Mesenchymal stem cell (in vitro differentiated cells and primary cell): ENCODE data around the gene ADD3.

ENCODE experiments used
- DNase-seq: peaks from one replicate; pipeline ENCODE4 v3.0.0-alpha.2; 2013
- H2AFZ ChIP-seq: one replicate; pipeline ENCODE4 v1.6.1; 2013; ENCODE audit warnings: low read depth, mild to moderate bottlenecking, control low read depth, inconsistent platforms, low read length, moderate library complexity
- H2AK5ac ChIP-seq: 2 replicates; pipeline ENCODE4 v1.6.1; 2013; ENCODE audit warnings: low read length, moderate library complexity, mild to moderate bottlenecking, inconsistent platforms; ENCODE audit not compliant: severe bottlenecking
- H2BK120ac ChIP-seq: one replicate; pipeline ENCODE4 v1.6.1; 2013; ENCODE audit warnings: low read depth, mild to moderate bottlenecking, inconsistent platforms, low read length, moderate library complexity
- H2BK12ac ChIP-seq, 2 experiments: one replicate each; pipeline ENCODE4 v1.6.1; 2013; ENCODE audit warnings: inconsistent platforms in 2 of 2, low read length in 2 of 2, mild to moderate bottlenecking in 2 of 2, moderate library complexity in 2 of 2, control low read depth in 1 of 2
- H2BK15ac ChIP-seq: one replicate; pipeline ENCODE4 v1.6.1; 2013; ENCODE audit warnings: mild to moderate bottlenecking, low read depth, inconsistent platforms; ENCODE audit not compliant: poor library complexity, severe bottlenecking
- H2BK5ac ChIP-seq: 2 replicates; pipeline ENCODE4 v1.6.1; 2013; ENCODE audit warnings: low read depth, mild to moderate bottlenecking, low read length, control low read depth, inconsistent platforms; ENCODE audit not compliant: poor library complexity, severe bottlenecking
- H3K14ac ChIP-seq, 2 experiments: one replicate each; pipeline ENCODE4 v1.6.1; 2013; ENCODE audit warnings: inconsistent platforms in 2 of 2, low read length in 2 of 2, control low read depth in 1 of 2, mild to moderate bottlenecking in 1 of 2, moderate library complexity in 1 of 2
- H3K18ac ChIP-seq, 2 experiments: one replicate each; pipeline ENCODE4 v1.6.1; 2013; ENCODE audit warnings: inconsistent platforms in 2 of 2, low read length in 2 of 2, control low read depth in 1 of 2, low read depth in 1 of 2, mild to moderate bottlenecking in 1 of 2
- H3K23ac ChIP-seq, 2 experiments: one replicate each; pipeline ENCODE4 v1.6.1; 2013; ENCODE audit warnings: inconsistent platforms in 2 of 2, low read length in 2 of 2, mild to moderate bottlenecking in 2 of 2, moderate library complexity in 2 of 2, control low read depth in 1 of 2
- H3K27ac ChIP-seq: 2 replicates; pipeline ENCODE4 v1.5.1; 2013; ENCODE audit warnings: mild to moderate bottlenecking, moderate library complexity, low read length, control low read depth, inconsistent platforms; ENCODE audit not compliant: poor library complexity, severe bottlenecking
- H3K27me3 ChIP-seq, 2 experiments: 2 replicates each; pipeline versions ENCODE4 v1.6.1 to v1.7.0; 2013; ENCODE audit warnings: low read length in 2 of 2, mild to moderate bottlenecking in 2 of 2, moderate library complexity in 2 of 2, control low read depth in 1 of 2, inconsistent platforms in 1 of 2; ENCODE audit not compliant: control insufficient read depth in 1 of 2, insufficient read depth in 1 of 2
- H3K36me3 ChIP-seq, 2 experiments: 2 replicates each; pipeline versions ENCODE4 v1.6.1 to v1.7.0; 2013; ENCODE audit warnings: low read length in 2 of 2, control low read depth in 1 of 2, inconsistent platforms in 1 of 2, low read depth in 1 of 2, mild to moderate bottlenecking in 1 of 2; ENCODE audit not compliant: insufficient read depth in 2 of 2, control insufficient read depth in 1 of 2
- H3K4ac ChIP-seq, 2 experiments: one replicate each; pipeline ENCODE4 v1.6.1; 2013; ENCODE audit warnings: inconsistent platforms in 2 of 2, low read length in 2 of 2, mild to moderate bottlenecking in 2 of 2, moderate library complexity in 2 of 2, control low read depth in 1 of 2, low read depth in 1 of 2
- H3K4me1 ChIP-seq: 2 replicates; pipeline ENCODE4 v1.6.1; 2013; ENCODE audit warnings: low read depth, low read length, control low read depth; ENCODE audit not compliant: control insufficient read depth, insufficient read depth
- H3K4me2 ChIP-seq: 2 replicates; pipeline ENCODE4 v1.6.1; 2013; ENCODE audit warnings: low read length, mild to moderate bottlenecking, inconsistent platforms; ENCODE audit not compliant: poor library complexity, severe bottlenecking
- H3K4me3 ChIP-seq, 2 experiments: 2 replicates each; pipeline versions ENCODE4 v1.5.1 to v1.7.0; 2013; ENCODE audit warnings: low read length in 2 of 2, mild to moderate bottlenecking in 2 of 2, control low read depth in 1 of 2, low read depth in 1 of 2; ENCODE audit not compliant: insufficient read depth in 1 of 2
- H3K79me1 ChIP-seq: replicated peaks from 2 replicates; pipeline ENCODE4 v1.6.1; 2013; ENCODE audit warnings: mild to moderate bottlenecking, control low read depth, low read length, inconsistent platforms; ENCODE audit not compliant: poor library complexity, severe bottlenecking
- H3K9ac ChIP-seq: 2 replicates; pipeline ENCODE4 v1.7.0; 2013; ENCODE audit warnings: mild to moderate bottlenecking, low read length, moderate library complexity
- H3K9me3 ChIP-seq: 2 replicates; pipeline ENCODE4 v1.7.0; 2013; ENCODE audit warnings: mild to moderate bottlenecking, low read length; ENCODE audit not compliant: control insufficient read depth
- H4K8ac ChIP-seq: one replicate; pipeline ENCODE4 v1.6.1; 2013; ENCODE audit warnings: inconsistent platforms, mild to moderate bottlenecking, low read length, moderate library complexity
- H4K91ac ChIP-seq: one replicate; pipeline ENCODE4 v1.6.1; 2013; ENCODE audit warnings: mild to moderate bottlenecking, low read length, inconsistent platforms
- whole genome bisulfite sequencing: methylation state at CpG from one replicate; pipeline ENCODE4 v1.1.7; 2013; ENCODE audit warnings: mixed read lengths; 5-methylcytosine and 5-hydroxymethylcytosine counted together

ADD3 gene

GRCh38 chr10:110076559-110077318 is 69.0 kb downstream of the ADD3 start:
- H3K4ac ChIP-seq, result no peak overlapping the region
- H2BK15ac ChIP-seq, result no peak overlapping the region
- H3K4me1 ChIP-seq, result peaks cover 1% of the 10 kb centered on the region
- H4K8ac ChIP-seq, result no peak overlapping the region
- DNase-seq, result peak; percentile 88
- no peak overlapping the region for H3K4me2 ChIP-seq
- H3K18ac ChIP-seq, result no peak overlapping the region
- H3K36me3 ChIP-seq, result no peaks in the 10 kb centered on the region
- no peak overlapping the region for H2BK5ac ChIP-seq
- H3K9ac ChIP-seq, result peak overlapping the region; percentile 84
- no peak overlapping the region for H2AK5ac ChIP-seq
- no peak overlapping the region for H2AFZ ChIP-seq
- peaks cover 17% of the 10 kb centered on the region for H3K79me1 ChIP-seq
- no peaks in the 10 kb centered on the region for H3K9me3 ChIP-seq
- H2BK120ac ChIP-seq, result no peak overlapping the region
- no peak overlapping the region for H3K23ac ChIP-seq
- no peaks in the 10 kb centered on the region for H3K27me3 ChIP-seq
- H3K27ac ChIP-seq, result peak overlapping the region; percentile 59
- H3K14ac ChIP-seq, result no peak overlapping the region
- H3K4me3 ChIP-seq, result peak overlapping the region in 1 of 2 experiments; percentile 68
- no peak overlapping the region for H2BK12ac ChIP-seq
- no peak overlapping the region for H4K91ac ChIP-seq

GRCh38 chr10:110077436-110078130 is 69.8 kb downstream of the ADD3 start:
- H3K23ac ChIP-seq, result no peak overlapping the region
- H2BK15ac ChIP-seq, result no peak overlapping the region
- DNase-seq, result peak; percentile 25
- no peak overlapping the region for H2AFZ ChIP-seq
- no peak overlapping the region for H4K91ac ChIP-seq
- H3K18ac ChIP-seq, result no peak overlapping the region
- no peak overlapping the region for H2BK5ac ChIP-seq
- no peaks in the 10 kb centered on the region for H3K9me3 ChIP-seq
- H3K27me3 ChIP-seq, result no peaks in the 10 kb centered on the region
- no peaks in the 10 kb centered on the region for H3K36me3 ChIP-seq
- no peak overlapping the region for H4K8ac ChIP-seq
- H3K4ac ChIP-seq, result no peak overlapping the region
- no peak overlapping the region for H2BK12ac ChIP-seq
- H3K79me1 ChIP-seq, result peaks cover 13% of the 10 kb centered on the region
- H3K27ac ChIP-seq, result peak overlapping the region; percentile 12
- H3K4me1 ChIP-seq, result peaks cover 3% of the 10 kb centered on the region
- H2BK120ac ChIP-seq, result no peak overlapping the region
- H3K4me2 ChIP-seq, result no peak overlapping the region
- 92% methylated on average over 4 of the region's 5 CpGs for WGBS
- H3K14ac ChIP-seq, result no peak overlapping the region
- H3K9ac ChIP-seq, result peak overlapping the region; percentile 84
- peak overlapping the region; percentile 89 for H2AK5ac ChIP-seq
- H3K4me3 ChIP-seq, result peak overlapping the region in 1 of 2 experiments; percentile 68

GRCh38 chr10:110078317-110078716 is 70.5 kb downstream of the ADD3 start:
- H2BK5ac ChIP-seq, result no peak overlapping the region

GRCh38 chr10:110081911-110082310 is 74.1 kb downstream of the ADD3 start:
- no peak overlapping the region for H2AFZ ChIP-seq
- H2AK5ac ChIP-seq, result no peak overlapping the region
- no peak overlapping the region for H2BK5ac ChIP-seq
- H3K4me2 ChIP-seq, result no peak overlapping the region
- peaks cover 17% of the 10 kb centered on the region for H3K79me1 ChIP-seq
- H4K8ac ChIP-seq, result no peak overlapping the region
- H2BK12ac ChIP-seq, result peak overlapping the region in 1 of 2 experiments; percentile 18
- no peak overlapping the region for H2BK15ac ChIP-seq
- H3K14ac ChIP-seq, result peak overlapping the region in 1 of 2 experiments; percentile 75
- H3K27me3 ChIP-seq, result no peaks in the 10 kb centered on the region
- H2BK120ac ChIP-seq, result no peak overlapping the region
- peaks cover 0 to 5% of the 10 kb centered on the region in 2 experiments for H3K36me3 ChIP-seq
- H3K18ac ChIP-seq, result peak overlapping the region in 1 of 2 experiments; percentile 48
- peaks cover 2% of the 10 kb centered on the region for H3K4me1 ChIP-seq
- no peak for DNase-seq
- H3K9me3 ChIP-seq, result no peaks in the 10 kb centered on the region
- H3K23ac ChIP-seq, result no peak overlapping the region
- no peak overlapping the region for H4K91ac ChIP-seq
- H3K27ac ChIP-seq, result no peak overlapping the region
- 54% methylated on average over 2 of the region's 3 CpGs for WGBS
- H3K4ac ChIP-seq, result no peak overlapping the region
- H3K4me3 ChIP-seq, result no peak overlapping the region
- no peak overlapping the region for H3K9ac ChIP-seq

More at GRCh38 chr10:110078317-110078716, 70.5 kb downstream of the ADD3 start:
- Histone ChIP-seq H3K9ac (peak overlapping the region; percentile 84), H3K23ac (no peak overlapping the region), H2AK5ac (peak overlapping the region; percentile 44), H2AFZ (no peak overlapping the region), H2BK120ac (no peak overlapping the region), H3K27me3 (no peaks in the 10 kb centered on the region), H2BK15ac (no peak overlapping the region), H3K14ac (no peak overlapping the region), H3K4me3 (peak overlapping the region in 1 of 2 experiments; percentile 68), H3K18ac (no peak overlapping the region), H3K36me3 (no peaks in the 10 kb centered on the region), H3K4me1 (peaks cover 3% of the 10 kb centered on the region), H2BK12ac (no peak overlapping the region), H3K4ac (no peak overlapping the region), H4K91ac (no peak overlapping the region), H3K27ac (no peak overlapping the region), H3K79me1 (peaks cover 12% of the 10 kb centered on the region), H3K4me2 (no peak overlapping the region), H4K8ac (no peak overlapping the region), H3K9me3 (no peaks in the 10 kb centered on the region)
- 100% methylated on average over 1 of the region's 3 CpGs for WGBS
- DNase-seq, result no peak
